Measurements from ENCODE around the gene SH3RF3. TPM values are rescaled to one million over a fixed set of nuclear protein-coding genes. Genes with fewer than 3 reads are reported as not detected.

SH3RF3 gene
- total RNA-seq, 1 experiment from 2014 or later: 1.0 TPM

DNA sequence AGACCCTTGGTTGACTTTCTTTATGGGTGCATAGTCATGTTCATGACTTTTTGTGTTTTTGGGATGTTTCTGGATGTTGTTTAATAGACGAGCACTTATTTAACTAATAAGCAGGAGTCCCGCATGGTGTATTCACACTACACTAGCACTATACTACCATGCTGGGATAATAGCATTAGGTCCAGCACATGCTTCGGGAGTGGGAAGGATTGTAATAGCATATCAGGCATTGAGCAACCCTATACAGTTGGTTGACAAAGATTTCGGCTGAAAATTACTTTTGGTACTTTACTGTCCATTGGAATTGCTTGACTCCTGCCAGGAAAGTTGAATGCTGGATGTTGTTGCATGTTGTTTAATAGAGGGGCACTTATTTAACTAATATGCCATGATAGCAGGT lies 2.8 kb downstream of the SH3RF3 start (continued):
- TF ChIP-seq PRRX2 (CRISPR knock-in tag; IDR thresholded peaks at IDR 0.05): no peak
- TF ChIP-seq, protein P1, sequence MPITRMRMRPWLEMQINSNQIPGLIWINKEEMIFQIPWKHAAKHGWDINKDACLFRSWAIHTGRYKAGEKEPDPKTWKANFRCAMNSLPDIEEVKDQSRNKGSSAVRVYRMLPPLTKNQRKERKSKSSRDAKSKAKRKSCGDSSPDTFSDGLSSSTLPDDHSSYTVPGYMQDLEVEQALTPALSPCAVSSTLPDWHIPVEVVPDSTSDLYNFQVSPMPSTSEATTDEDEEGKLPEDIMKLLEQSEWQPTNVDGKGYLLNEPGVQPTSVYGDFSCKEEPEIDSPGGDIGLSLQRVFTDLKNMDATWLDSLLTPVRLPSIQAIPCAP (CRISPR knock-in tag; IDR thresholded peaks at IDR 0.05): no peak

DNA sequence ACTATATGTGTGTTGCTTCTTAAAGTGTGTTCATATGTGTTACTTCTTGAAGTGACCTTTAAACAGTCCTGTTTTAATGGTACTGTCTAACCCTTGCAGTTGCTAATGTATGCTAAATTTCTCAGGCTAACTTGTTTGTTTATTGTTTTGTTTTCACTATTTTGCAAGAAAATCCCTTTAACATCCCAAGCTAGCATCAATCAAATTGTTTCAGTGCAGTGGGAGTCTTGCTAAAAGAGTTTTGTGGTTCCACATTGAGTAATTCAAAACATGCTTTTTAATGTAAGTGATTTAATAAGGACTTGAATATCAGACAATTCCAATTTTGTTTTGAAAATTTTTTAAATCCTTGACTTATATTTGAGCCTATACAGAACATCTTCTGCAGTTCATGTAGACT lies 3.6 kb downstream of the SH3RF3 start:
- CTCF ChIA-PET: interaction anchor here (1.1 to 1.2 kb wide), 2 partner anchors 38 to 378 kb away, joined by 3 to 5 read pairs; no protein-coding TSS in a partner anchor
- Mint-ChIP-seq H3K4me1 (peaks cover 16% of the 10 kb centered on the region), H3K27me3 (ENCODE audit: low read depth) (peaks cover 49% of the 10 kb centered on the region), H3K9me3 (no peaks in the 10 kb centered on the region), H3K4me3 (no peak overlapping the region), H3K27ac (no peak overlapping the region), H3K36me3 (no peaks in the 10 kb centered on the region)
- POLR2A ChIA-PET: no interaction called here
- DNase-seq (ENCODE audit: low spot score) (no peak), ATAC-seq (no peak)
- TF ChIP-seq, protein P2, sequence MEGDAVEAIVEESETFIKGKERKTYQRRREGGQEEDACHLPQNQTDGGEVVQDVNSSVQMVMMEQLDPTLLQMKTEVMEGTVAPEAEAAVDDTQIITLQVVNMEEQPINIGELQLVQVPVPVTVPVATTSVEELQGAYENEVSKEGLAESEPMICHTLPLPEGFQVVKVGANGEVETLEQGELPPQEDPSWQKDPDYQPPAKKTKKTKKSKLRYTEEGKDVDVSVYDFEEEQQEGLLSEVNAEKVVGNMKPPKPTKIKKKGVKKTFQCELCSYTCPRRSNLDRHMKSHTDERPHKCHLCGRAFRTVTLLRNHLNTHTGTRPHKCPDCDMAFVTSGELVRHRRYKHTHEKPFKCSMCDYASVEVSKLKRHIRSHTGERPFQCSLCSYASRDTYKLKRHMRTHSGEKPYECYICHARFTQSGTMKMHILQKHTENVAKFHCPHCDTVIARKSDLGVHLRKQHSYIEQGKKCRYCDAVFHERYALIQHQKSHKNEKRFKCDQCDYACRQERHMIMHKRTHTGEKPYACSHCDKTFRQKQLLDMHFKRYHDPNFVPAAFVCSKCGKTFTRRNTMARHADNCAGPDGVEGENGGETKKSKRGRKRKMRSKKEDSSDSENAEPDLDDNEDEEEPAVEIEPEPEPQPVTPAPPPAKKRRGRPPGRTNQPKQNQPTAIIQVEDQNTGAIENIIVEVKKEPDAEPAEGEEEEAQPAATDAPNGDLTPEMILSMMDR (IDR thresholded peaks at IDR 0.05): no peak
- TF ChIP-seq ZNF263 (CRISPR knock-in tag; IDR thresholded peaks at IDR 0.05; ENCODE audit: low read depth) (no peak), ZNF671 (CRISPR knock-in tag; IDR thresholded peaks at IDR 0.05) (no peak), CREB1 (CRISPR knock-in tag; IDR thresholded peaks at IDR 0.05) (no peak), GRHL2 (CRISPR knock-in tag; IDR thresholded peaks at IDR 0.05; ENCODE audit: insufficient replicate concordance, severe bottlenecking) (no peak), JAZF1 (CRISPR knock-in tag; IDR thresholded peaks at IDR 0.05) (no peak), ZNF423 (CRISPR knock-in tag; IDR thresholded peaks at IDR 0.05) (no peak), JUN (CRISPR knock-in tag; IDR thresholded peaks at IDR 0.05) (no peak), ATF1 (CRISPR knock-in tag; IDR thresholded peaks at IDR 0.05) (no peak), ETV6 (CRISPR knock-in tag; IDR thresholded peaks at IDR 0.05) (no peak), TP53 (CRISPR knock-in tag; IDR thresholded peaks at IDR 0.05) (no peak), NR3C1 (CRISPR knock-in tag; conservative IDR thresholded peaks at IDR 0.05; ENCODE audit: low read depth) (no peak), RORB (CRISPR knock-in tag; IDR thresholded peaks at IDR 0.05) (no peak)
- TF ChIP-seq, protein P3, sequence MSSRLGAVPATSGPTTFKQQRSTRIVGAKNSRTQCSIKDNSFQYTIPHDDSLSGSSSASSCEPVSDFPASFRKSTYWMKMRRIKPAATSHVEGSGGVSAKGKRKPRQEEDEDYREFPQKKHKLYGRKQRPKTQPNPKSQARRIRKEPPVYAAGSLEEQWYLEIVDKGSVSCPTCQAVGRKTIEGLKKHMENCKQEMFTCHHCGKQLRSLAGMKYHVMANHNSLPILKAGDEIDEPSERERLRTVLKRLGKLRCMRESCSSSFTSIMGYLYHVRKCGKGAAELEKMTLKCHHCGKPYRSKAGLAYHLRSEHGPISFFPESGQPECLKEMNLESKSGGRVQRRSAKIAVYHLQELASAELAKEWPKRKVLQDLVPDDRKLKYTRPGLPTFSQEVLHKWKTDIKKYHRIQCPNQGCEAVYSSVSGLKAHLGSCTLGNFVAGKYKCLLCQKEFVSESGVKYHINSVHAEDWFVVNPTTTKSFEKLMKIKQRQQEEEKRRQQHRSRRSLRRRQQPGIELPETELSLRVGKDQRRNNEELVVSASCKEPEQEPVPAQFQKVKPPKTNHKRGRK (CRISPR knock-in tag; IDR thresholded peaks at IDR 0.05; ENCODE audit: borderline replicate concordance): no peak
- TF ChIP-seq, protein P4, sequence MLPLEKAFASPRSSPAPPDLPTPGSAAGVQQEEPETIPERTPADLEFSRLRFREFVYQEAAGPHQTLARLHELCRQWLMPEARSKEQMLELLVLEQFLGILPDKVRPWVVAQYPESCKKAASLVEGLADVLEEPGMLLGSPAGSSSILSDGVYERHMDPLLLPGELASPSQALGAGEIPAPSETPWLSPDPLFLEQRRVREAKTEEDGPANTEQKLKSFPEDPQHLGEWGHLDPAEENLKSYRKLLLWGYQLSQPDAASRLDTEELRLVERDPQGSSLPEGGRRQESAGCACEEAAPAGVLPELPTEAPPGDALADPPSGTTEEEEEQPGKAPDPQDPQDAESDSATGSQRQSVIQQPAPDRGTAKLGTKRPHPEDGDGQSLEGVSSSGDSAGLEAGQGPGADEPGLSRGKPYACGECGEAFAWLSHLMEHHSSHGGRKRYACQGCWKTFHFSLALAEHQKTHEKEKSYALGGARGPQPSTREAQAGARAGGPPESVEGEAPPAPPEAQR (CRISPR knock-in tag; IDR thresholded peaks at IDR 0.05): no peak
- TF ChIP-seq, protein P5, sequence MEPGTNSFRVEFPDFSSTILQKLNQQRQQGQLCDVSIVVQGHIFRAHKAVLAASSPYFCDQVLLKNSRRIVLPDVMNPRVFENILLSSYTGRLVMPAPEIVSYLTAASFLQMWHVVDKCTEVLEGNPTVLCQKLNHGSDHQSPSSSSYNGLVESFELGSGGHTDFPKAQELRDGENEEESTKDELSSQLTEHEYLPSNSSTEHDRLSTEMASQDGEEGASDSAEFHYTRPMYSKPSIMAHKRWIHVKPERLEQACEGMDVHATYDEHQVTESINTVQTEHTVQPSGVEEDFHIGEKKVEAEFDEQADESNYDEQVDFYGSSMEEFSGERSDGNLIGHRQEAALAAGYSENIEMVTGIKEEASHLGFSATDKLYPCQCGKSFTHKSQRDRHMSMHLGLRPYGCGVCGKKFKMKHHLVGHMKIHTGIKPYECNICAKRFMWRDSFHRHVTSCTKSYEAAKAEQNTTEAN (CRISPR knock-in tag; IDR thresholded peaks at IDR 0.05): no peak
- TF ChIP-seq, protein P6, sequence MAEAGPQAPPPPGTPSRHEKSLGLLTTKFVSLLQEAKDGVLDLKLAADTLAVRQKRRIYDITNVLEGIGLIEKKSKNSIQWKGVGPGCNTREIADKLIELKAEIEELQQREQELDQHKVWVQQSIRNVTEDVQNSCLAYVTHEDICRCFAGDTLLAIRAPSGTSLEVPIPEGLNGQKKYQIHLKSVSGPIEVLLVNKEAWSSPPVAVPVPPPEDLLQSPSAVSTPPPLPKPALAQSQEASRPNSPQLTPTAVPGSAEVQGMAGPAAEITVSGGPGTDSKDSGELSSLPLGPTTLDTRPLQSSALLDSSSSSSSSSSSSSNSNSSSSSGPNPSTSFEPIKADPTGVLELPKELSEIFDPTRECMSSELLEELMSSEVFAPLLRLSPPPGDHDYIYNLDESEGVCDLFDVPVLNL (CRISPR knock-in tag; IDR thresholded peaks at IDR 0.05; ENCODE audit: borderline replicate concordance, low read depth): no peak

Data from WTC11 (cell line).